Fibroblast of villous mesenchyme (primary cell): ENCODE results near the gene CEP76. TPM values are rescaled to one million over a fixed set of nuclear protein-coding genes. Genes with fewer than 3 reads are reported as not detected.

Experiments
- DNase-seq: peaks from one replicate; pipeline ENCODE4 v3.0.0-alpha.2; 2010; ENCODE audit warnings: low read depth
- H3K4me3 ChIP-seq: 2 replicates; pipeline ENCODE4 v1.5.1; 2011; ENCODE audit warnings: low read depth, mild to moderate bottlenecking, low read length
- total RNA-seq: library from RNA; depleted of rRNA; stranded (reverse); fragments of >200 nt; gene quantifications from 2 replicates; pipeline ENCODE4 v1.2.3, GENCODE V29; 2012
- TF ChIP-seq, protein P1 (sequence below): IDR thresholded peaks from 2 replicates; pipeline ENCODE4 v1.5.1; 2012; ENCODE audit warnings: low read depth, mild to moderate bottlenecking, low read length; ENCODE audit not compliant: insufficient read depth

Gene CEP76
- total RNA-seq, 1 donor: 12.5 TPM

DNA sequence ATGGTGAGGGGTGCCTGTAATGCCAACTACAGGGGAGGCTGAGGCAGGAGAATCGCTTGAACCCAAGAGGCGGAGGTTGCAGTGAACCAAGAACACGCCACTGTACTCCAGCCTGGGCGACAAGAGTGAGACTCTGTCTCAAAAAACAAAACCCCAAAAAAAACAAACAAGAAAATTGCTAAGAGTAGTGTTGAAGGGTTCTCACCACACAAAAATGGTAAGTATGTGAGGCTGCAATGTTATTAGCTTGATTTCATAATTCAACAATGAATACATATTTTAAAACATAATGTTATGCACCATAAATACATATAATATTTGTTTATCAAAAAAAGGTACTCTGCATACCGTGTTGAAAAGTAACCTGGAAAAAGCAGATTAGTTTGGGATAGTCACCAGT, 46.1 kb upstream of the CEP76 start:
- no peak overlapping the region for H3K4me3 ChIP-seq
- TF ChIP-seq, protein P1, sequence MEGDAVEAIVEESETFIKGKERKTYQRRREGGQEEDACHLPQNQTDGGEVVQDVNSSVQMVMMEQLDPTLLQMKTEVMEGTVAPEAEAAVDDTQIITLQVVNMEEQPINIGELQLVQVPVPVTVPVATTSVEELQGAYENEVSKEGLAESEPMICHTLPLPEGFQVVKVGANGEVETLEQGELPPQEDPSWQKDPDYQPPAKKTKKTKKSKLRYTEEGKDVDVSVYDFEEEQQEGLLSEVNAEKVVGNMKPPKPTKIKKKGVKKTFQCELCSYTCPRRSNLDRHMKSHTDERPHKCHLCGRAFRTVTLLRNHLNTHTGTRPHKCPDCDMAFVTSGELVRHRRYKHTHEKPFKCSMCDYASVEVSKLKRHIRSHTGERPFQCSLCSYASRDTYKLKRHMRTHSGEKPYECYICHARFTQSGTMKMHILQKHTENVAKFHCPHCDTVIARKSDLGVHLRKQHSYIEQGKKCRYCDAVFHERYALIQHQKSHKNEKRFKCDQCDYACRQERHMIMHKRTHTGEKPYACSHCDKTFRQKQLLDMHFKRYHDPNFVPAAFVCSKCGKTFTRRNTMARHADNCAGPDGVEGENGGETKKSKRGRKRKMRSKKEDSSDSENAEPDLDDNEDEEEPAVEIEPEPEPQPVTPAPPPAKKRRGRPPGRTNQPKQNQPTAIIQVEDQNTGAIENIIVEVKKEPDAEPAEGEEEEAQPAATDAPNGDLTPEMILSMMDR: no peak
- DNase-seq: no peak

GRCh38 chr18:12747530-12748315, 45.2 kb upstream of the CEP76 start:
- TF ChIP-seq, protein P1: no peak
- no peak overlapping the region for H3K4me3 ChIP-seq
- no peak for DNase-seq

DNA sequence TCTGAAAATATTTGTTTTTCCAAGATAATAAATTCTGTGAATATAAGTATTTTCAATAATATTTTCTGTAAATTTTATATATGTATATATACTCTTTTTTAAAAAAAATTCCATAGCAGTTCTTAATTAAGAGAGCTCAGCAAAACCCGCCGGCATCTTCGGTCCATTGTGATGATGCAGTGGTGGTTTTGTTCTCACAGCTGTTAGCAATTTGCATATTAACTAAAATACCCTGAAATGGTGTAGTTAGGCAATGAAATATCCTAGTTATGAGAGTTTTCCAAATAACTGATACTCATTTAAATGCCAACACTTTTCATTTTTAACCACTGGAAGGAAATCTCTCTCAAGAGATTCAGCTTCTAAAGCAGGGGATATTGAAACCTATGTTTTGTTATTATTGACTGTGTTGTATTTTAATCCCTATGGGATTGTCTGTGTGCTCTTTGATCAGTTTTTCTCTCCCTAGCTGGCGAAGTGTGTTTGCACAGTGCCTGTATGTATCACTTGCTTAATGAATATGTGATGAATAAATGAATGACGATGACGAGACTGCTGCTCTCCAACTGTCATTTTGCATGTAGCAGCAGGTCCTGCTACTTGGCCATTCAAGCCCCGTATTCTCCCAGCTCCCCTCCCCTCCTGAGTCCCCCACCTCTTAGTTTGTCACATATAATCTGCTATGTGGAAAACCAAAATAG, 42.7 kb upstream of the CEP76 start:
- H3K4me3 ChIP-seq: no peak overlapping the region
- TF ChIP-seq, protein P1: no peak
- no peak for DNase-seq

DNA sequence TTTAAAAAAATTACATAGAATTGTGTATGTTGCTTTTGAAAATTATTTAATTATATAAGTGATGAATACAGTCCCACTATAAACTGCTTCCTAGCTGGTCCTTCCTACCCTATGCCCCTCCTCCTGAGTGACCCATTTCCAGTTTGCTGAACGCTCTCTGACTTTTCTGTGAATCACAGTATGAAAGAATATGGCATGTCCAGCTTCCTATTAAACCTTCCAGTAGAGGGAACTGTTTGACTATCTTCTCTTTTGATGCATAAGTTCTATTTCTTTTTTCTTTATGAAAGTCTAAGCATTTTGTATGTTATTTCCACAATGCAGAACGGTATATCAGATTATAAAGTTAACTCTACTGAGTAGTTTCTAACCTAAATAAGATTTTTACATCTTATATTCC, 41.6 kb upstream of the CEP76 start:
- DNase-seq: peak; percentile 75
- TF ChIP-seq, protein P1: peak; percentile 63
- no peak overlapping the region for H3K4me3 ChIP-seq

DNA sequence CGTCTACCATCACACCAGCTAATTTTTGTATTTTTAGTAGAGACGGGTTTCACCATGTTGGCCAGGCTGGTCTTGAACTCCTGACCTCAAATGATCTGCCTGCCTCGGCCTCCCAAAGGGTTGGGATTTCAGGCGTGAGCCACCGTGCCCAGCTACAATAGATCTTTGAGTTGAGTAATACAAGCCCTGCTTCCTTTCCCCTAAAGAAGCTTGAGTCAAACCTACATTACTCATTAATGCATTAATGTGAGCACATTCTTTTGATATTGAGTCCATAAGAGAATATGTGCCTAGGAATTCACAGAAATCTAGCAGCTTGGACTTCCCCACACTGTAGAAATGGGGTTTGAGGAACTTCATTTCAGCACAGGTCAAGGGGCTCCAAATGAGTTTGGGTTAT, 39.9 kb upstream of the CEP76 start:
- DNase-seq: peak; percentile 20
- H3K4me3 ChIP-seq: no peak overlapping the region
- TF ChIP-seq, protein P1: no peak

DNA sequence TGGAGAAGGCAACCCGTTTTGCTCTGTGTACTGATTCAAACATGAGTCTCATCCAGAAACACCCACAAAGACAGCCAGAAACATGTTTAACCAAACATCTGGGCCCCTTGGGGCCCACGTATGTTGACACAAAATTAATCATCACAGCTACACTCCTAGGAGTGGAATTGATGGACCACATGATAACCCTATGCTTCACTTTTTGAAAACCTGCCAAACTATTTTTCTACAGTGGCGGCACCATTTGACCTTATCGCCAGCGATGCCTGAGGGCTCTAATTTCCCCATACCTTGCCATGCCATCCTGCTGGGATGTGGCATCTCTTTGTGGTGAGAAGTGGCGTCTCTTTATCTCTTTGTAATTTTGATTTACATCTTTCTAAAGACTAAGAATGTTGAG, 38.8 kb upstream of the CEP76 start:
- TF ChIP-seq, protein P1: no peak
- H3K4me3 ChIP-seq: no peak overlapping the region
- peak; percentile 58 for DNase-seq
